ENCODE results near the gene GLOD5. TPM values are rescaled to one million over a fixed set of nuclear protein-coding genes. Genes with fewer than 3 reads are reported as not detected.

The GLOD5 gene
- total RNA-seq, 1 experiment from 2014 or later, result not detected

GRCh38 chrX:48776818-48777439, 15.4 kb downstream of the GLOD5 start:
- Histone ChIP-seq H3K27me3 (ENCODE audit: control insufficient read depth, insufficient read depth, low read length) (no peaks in the 10 kb centered on the region), H3K4me3 (ENCODE audit: low read depth in 2 of 2, low read length in 2 of 2) (no peak overlapping the region), H3K27ac (ENCODE audit: low read length) (no peak overlapping the region), H3K9me3 (ENCODE audit: control insufficient read depth, insufficient read depth, low read depth, low read length) (no peaks in the 10 kb centered on the region), H3K36me3 (ENCODE audit: control insufficient read depth, insufficient read depth, low read length) (no peaks in the 10 kb centered on the region), H3K4me1 (ENCODE audit: control insufficient read depth, insufficient read depth, low read length) (no peaks in the 10 kb centered on the region)
- in situ Hi-C loops (cut with HindIII; ENCODE audit: low pct_unique_long_range_greater_than_20kb, low sequenced_read_pairs), result no loop called here
- DNase-seq (ENCODE audit: low read depth, low spot score) (no peak), ATAC-seq (no peak)
- ChIA-PET POLR2A (no interaction called here), CTCF (no interaction called here)
- intact Hi-C loops (cut with micrococcal nuclease; ENCODE audit: unreplicated experiment), result no loop called here
- BruUV-seq (replicated peaks), result no TSS peak
- TF ChIP-seq POLR2AphosphoS5 (IDR thresholded peaks at IDR 0.05; ENCODE audit: low read depth, low read length), result no peak
- TF ChIP-seq TCF7L2 (IDR thresholded peaks at IDR 0.05; ENCODE audit: low read depth, low read length), result no peak
- no peak for TF ChIP-seq SIN3A (IDR thresholded peaks at IDR 0.05; ENCODE audit: borderline replicate concordance, insufficient read depth, low read depth, low read length)
- TF ChIP-seq CTCF (IDR thresholded peaks at IDR 0.05), result no peak
- TF ChIP-seq, protein P1, sequence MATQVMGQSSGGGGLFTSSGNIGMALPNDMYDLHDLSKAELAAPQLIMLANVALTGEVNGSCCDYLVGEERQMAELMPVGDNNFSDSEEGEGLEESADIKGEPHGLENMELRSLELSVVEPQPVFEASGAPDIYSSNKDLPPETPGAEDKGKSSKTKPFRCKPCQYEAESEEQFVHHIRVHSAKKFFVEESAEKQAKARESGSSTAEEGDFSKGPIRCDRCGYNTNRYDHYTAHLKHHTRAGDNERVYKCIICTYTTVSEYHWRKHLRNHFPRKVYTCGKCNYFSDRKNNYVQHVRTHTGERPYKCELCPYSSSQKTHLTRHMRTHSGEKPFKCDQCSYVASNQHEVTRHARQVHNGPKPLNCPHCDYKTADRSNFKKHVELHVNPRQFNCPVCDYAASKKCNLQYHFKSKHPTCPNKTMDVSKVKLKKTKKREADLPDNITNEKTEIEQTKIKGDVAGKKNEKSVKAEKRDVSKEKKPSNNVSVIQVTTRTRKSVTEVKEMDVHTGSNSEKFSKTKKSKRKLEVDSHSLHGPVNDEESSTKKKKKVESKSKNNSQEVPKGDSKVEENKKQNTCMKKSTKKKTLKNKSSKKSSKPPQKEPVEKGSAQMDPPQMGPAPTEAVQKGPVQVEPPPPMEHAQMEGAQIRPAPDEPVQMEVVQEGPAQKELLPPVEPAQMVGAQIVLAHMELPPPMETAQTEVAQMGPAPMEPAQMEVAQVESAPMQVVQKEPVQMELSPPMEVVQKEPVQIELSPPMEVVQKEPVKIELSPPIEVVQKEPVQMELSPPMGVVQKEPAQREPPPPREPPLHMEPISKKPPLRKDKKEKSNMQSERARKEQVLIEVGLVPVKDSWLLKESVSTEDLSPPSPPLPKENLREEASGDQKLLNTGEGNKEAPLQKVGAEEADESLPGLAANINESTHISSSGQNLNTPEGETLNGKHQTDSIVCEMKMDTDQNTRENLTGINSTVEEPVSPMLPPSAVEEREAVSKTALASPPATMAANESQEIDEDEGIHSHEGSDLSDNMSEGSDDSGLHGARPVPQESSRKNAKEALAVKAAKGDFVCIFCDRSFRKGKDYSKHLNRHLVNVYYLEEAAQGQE (IDR thresholded peaks at IDR 0.05; ENCODE audit: insufficient read depth in 1 of 2, low read depth in 2 of 2, low read length in 1 of 2), result no peak

- CTCF ChIA-PET, result no interaction called here
- POLR2A ChIA-PET, result no interaction called here
Observed at GRCh38 chrX:48779399-48779798, 17.9 kb downstream of the GLOD5 start.

More at GRCh38 chrX:48779399-48779798, 17.9 kb downstream of the GLOD5 start:
- no peak for TF ChIP-seq SIN3A (IDR thresholded peaks at IDR 0.05; ENCODE audit: borderline replicate concordance, insufficient read depth, low read depth, low read length)
- TF ChIP-seq TCF7L2 (IDR thresholded peaks at IDR 0.05; ENCODE audit: low read depth, low read length), result no peak
- TF ChIP-seq CTCF (IDR thresholded peaks at IDR 0.05), result no peak
- Histone ChIP-seq H3K9me3 (ENCODE audit: control insufficient read depth, insufficient read depth, low read depth, low read length) (no peaks in the 10 kb centered on the region), H3K4me1 (ENCODE audit: control insufficient read depth, insufficient read depth, low read length) (no peaks in the 10 kb centered on the region), H3K36me3 (ENCODE audit: control insufficient read depth, insufficient read depth, low read length) (no peaks in the 10 kb centered on the region), H3K27me3 (ENCODE audit: control insufficient read depth, insufficient read depth, low read length) (no peaks in the 10 kb centered on the region), H3K27ac (ENCODE audit: low read length) (no peak overlapping the region), H3K4me3 (ENCODE audit: low read depth in 2 of 2, low read length in 2 of 2) (no peak overlapping the region)
- in situ Hi-C loops (cut with HindIII; ENCODE audit: low pct_unique_long_range_greater_than_20kb, low sequenced_read_pairs) (no loop called here), intact Hi-C loops (cut with micrococcal nuclease; ENCODE audit: unreplicated experiment) (no loop called here)
- no peak for DNase-seq (ENCODE audit: low read depth, low spot score)
- BruUV-seq (replicated peaks), result no TSS peak
- ATAC-seq, result no peak

All from Panc1 (cell line).